PC-9 (cell line): ENCODE results near the gene RCC2. TPM values are rescaled to one million over a fixed set of nuclear protein-coding genes. Genes with fewer than 3 reads are reported as not detected.

Source experiments
- BruUV-seq: library from RNA; stranded (reverse); fragments of 400-500 nt; replicated peaks from 2 replicates; lab custom pipeline; 2021; lab: Mats Ljungman, UMichigan
- CTCF ChIA-PET: fragments of 300-600 bp; sonication (Branson Sonifier 250); formaldehyde crosslinking; loops from one replicate; lab custom pipeline; 2022; ENCODE audit warnings: antibody characterized with exemption; lab: Charles Lee
- POLR2A ChIA-PET: fragments of 300-600 bp; sonication (Branson Sonifier 250); formaldehyde crosslinking; loops from one replicate; lab custom pipeline; 2022; ENCODE audit warnings: antibody characterized with exemption; ENCODE audit not compliant: unreplicated experiment; lab: Charles Lee
- DNase-seq, 2 experiments: peaks; one replicate each; pipeline versions ENCODE4 v3.0.0 to v3.0.0-alpha.2; 2015 to 2022; ENCODE audit warnings: mixed read lengths in 1 of 2
- H2AFZ ChIP-seq: fragments of 200-600 bp; sonication (generic); 2 replicates; pipeline ENCODE4 v1.8.1; 2017; ENCODE audit warnings: antibody characterized with exemption
- H3F3A ChIP-seq: fragments of 200-600 bp; sonication (generic); 2 replicates; pipeline ENCODE4 v1.8.1; 2017; ENCODE audit warnings: antibody characterized with exemption, mild to moderate bottlenecking, low read depth; ENCODE audit not compliant: insufficient read depth
- H3K27ac ChIP-seq: fragments of 200-600 bp; sonication (generic); 2 replicates; pipeline ENCODE4 v1.6.1; 2016; ENCODE audit warnings: mixed run types
- H3K27me3 ChIP-seq: fragments of 200-600 bp; sonication (generic); 2 replicates; pipeline ENCODE4 v1.6.1; 2016; ENCODE audit warnings: low read depth, mixed run types; ENCODE audit not compliant: insufficient read depth
- H3K36me3 ChIP-seq: fragments of 200-600 bp; sonication (generic); 2 replicates; pipeline ENCODE4 v1.6.1; 2016; ENCODE audit warnings: low read depth, mixed run types
- H3K4me1 ChIP-seq: fragments of 200-600 bp; sonication (generic); replicated peaks from 2 replicates; pipeline ENCODE4 v1.6.1; 2016; ENCODE audit warnings: mixed run types; ENCODE audit not compliant: insufficient read depth
- H3K4me2 ChIP-seq: fragments of 200-600 bp; sonication (generic); 2 replicates; pipeline ENCODE4 v1.6.1; 2017; ENCODE audit warnings: mixed run types
- H3K4me3 ChIP-seq: fragments of 200-600 bp; sonication (generic); 2 replicates; pipeline ENCODE4 v1.6.1; 2016; ENCODE audit warnings: mixed run types
- H3K79me2 ChIP-seq: fragments of 200-600 bp; sonication (generic); 2 replicates; pipeline ENCODE4 v1.6.1; 2017; ENCODE audit warnings: low read depth, mixed run types
- H3K9me2 ChIP-seq: fragments of 200-600 bp; sonication (generic); 2 replicates; pipeline ENCODE4 v1.8.1; 2017; ENCODE audit warnings: mild to moderate bottlenecking; ENCODE audit not compliant: insufficient read depth
- H3K9me3 ChIP-seq: fragments of 200-600 bp; sonication (generic); 2 replicates; pipeline ENCODE4 v1.8.1; 2016; ENCODE audit warnings: low read depth; ENCODE audit not compliant: insufficient read depth
- H4K20me1 ChIP-seq: fragments of 200-600 bp; sonication (generic); 2 replicates; pipeline ENCODE4 v1.8.1; 2017; ENCODE audit not compliant: insufficient read depth
- CTCF ChIP-seq: fragments of 200-600 bp; sonication (generic); conservative IDR thresholded peaks from 2 replicates; pipeline ENCODE4 v1.6.1; 2017; ENCODE audit warnings: mixed run types, antibody characterized with exemption, mild to moderate bottlenecking, moderate library complexity
- EZH2 ChIP-seq: fragments of 200-600 bp; sonication (generic); IDR thresholded peaks from 2 replicates; pipeline ENCODE4 v1.8.0; 2017; ENCODE audit warnings: antibody characterized with exemption, low read depth
- intact Hi-C: fragments of 100-400 bp; cut with micrococcal nuclease; formaldehyde crosslinking; loops from one replicate; pipeline ENCODE4 v1.10.0; 2022; ENCODE audit not compliant: unreplicated experiment
- total RNA-seq: library from RNA; stranded (reverse); gene quantifications from 2 replicates; pipeline ENCODE4 v1.2.3, GENCODE V29; 2021

RCC2 gene
- total RNA-seq, 1 experiment from 2014 or later: 170 TPM

GRCh38 chr1:17466359-17466758 lies 26.9 kb upstream of the RCC2 start:
- H3K27me3 ChIP-seq: no peaks in the 10 kb centered on the region
- no peak for DNase-seq
- no peak overlapping the region for H3K27ac ChIP-seq
- no peak overlapping the region for H3K4me2 ChIP-seq
- no peak for TF ChIP-seq EZH2
- TF ChIP-seq CTCF: no peak
- no peak overlapping the region for H2AFZ ChIP-seq
- no peak overlapping the region for H3K4me3 ChIP-seq
- H3K9me3 ChIP-seq: no peaks in the 10 kb centered on the region
- H3K4me1 ChIP-seq: no peaks in the 10 kb centered on the region
- ChIA-PET CTCF (no interaction called here), POLR2A (no interaction called here)
- peaks cover 5% of the 10 kb centered on the region; the same call in 1 of the 2 replicates for H3F3A ChIP-seq
- H3K9me2 ChIP-seq: no peaks in the 10 kb centered on the region
- H3K79me2 ChIP-seq: no peaks in the 10 kb centered on the region
- H4K20me1 ChIP-seq: no peaks in the 10 kb centered on the region
- H3K36me3 ChIP-seq: no peaks in the 10 kb centered on the region
- no TSS peak for BruUV-seq
- intact Hi-C loops: no loop called here

GRCh38 chr1:17465228-17465627 lies 25.8 kb upstream of the RCC2 start:
- intact Hi-C loops: no loop called here
- TF ChIP-seq EZH2: no peak
- no peak for TF ChIP-seq CTCF
- Histone ChIP-seq H3K9me2 (no peaks in the 10 kb centered on the region), H2AFZ (no peak overlapping the region), H3K79me2 (no peaks in the 10 kb centered on the region), H3F3A (peaks cover 12% of the 10 kb centered on the region; the same call in 1 of the 2 replicates), H3K4me3 (no peak overlapping the region), H3K9me3 (no peaks in the 10 kb centered on the region), H3K36me3 (no peaks in the 10 kb centered on the region), H3K4me2 (no peak overlapping the region), H4K20me1 (no peaks in the 10 kb centered on the region), H3K4me1 (peaks cover 6% of the 10 kb centered on the region; the same call in 1 of the 2 replicates), H3K27me3 (no peaks in the 10 kb centered on the region), H3K27ac (no peak overlapping the region)
- ChIA-PET POLR2A (no interaction called here), CTCF (no interaction called here)
- BruUV-seq: no TSS peak
- DNase-seq: no peak

GRCh38 chr1:17463991-17464390 lies 24.5 kb upstream of the RCC2 start:
- CTCF ChIA-PET: no interaction called here

More at GRCh38 chr1:17463991-17464390, 24.5 kb upstream of the RCC2 start:
- Histone ChIP-seq H3K4me3 (no peak overlapping the region), H3K9me3 (no peaks in the 10 kb centered on the region), H3K27ac (no peak overlapping the region), H3K4me2 (no peak overlapping the region), H4K20me1 (no peaks in the 10 kb centered on the region), H3K36me3 (no peaks in the 10 kb centered on the region), H3K79me2 (no peaks in the 10 kb centered on the region), H3K4me1 (peaks cover 10% of the 10 kb centered on the region; the same call in 1 of the 2 replicates), H3K9me2 (no peaks in the 10 kb centered on the region), H3K27me3 (no peaks in the 10 kb centered on the region), H2AFZ (no peak overlapping the region), H3F3A (peaks cover 21% of the 10 kb centered on the region; the same call in 1 of the 2 replicates)
- POLR2A ChIA-PET: no interaction called here
- DNase-seq: no peak
- no TSS peak for BruUV-seq
- intact Hi-C loops: no loop called here
- TF ChIP-seq CTCF (no peak), EZH2 (no peak)
